ENCODE results near the gene IRX5.

Gene IRX5

GRCh38 chr16:54891346-54891745, 39.3 kb upstream of the IRX5 start:
- H3K4me3 ChIP-seq (ENCODE audit: low read depth, low read length) = no peak overlapping the region
- no peak for DNase-seq (ENCODE audit: low read depth)
- TF ChIP-seq, protein P1, sequence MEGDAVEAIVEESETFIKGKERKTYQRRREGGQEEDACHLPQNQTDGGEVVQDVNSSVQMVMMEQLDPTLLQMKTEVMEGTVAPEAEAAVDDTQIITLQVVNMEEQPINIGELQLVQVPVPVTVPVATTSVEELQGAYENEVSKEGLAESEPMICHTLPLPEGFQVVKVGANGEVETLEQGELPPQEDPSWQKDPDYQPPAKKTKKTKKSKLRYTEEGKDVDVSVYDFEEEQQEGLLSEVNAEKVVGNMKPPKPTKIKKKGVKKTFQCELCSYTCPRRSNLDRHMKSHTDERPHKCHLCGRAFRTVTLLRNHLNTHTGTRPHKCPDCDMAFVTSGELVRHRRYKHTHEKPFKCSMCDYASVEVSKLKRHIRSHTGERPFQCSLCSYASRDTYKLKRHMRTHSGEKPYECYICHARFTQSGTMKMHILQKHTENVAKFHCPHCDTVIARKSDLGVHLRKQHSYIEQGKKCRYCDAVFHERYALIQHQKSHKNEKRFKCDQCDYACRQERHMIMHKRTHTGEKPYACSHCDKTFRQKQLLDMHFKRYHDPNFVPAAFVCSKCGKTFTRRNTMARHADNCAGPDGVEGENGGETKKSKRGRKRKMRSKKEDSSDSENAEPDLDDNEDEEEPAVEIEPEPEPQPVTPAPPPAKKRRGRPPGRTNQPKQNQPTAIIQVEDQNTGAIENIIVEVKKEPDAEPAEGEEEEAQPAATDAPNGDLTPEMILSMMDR (IDR thresholded peaks at IDR 0.05; ENCODE audit: low read depth, low read length) = no peak
- TF ChIP-seq POLR2A (IDR thresholded peaks at IDR 0.05; ENCODE audit: extremely low read depth, insufficient read length) (no peak), MYC (IDR thresholded peaks at IDR 0.05; ENCODE audit: low read depth, low read length) (no peak)
- TF ChIP-seq, protein P2, sequence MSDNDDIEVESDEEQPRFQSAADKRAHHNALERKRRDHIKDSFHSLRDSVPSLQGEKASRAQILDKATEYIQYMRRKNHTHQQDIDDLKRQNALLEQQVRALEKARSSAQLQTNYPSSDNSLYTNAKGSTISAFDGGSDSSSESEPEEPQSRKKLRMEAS (IDR thresholded peaks at IDR 0.05; ENCODE audit: low read depth, low read length) = no peak

DNA sequence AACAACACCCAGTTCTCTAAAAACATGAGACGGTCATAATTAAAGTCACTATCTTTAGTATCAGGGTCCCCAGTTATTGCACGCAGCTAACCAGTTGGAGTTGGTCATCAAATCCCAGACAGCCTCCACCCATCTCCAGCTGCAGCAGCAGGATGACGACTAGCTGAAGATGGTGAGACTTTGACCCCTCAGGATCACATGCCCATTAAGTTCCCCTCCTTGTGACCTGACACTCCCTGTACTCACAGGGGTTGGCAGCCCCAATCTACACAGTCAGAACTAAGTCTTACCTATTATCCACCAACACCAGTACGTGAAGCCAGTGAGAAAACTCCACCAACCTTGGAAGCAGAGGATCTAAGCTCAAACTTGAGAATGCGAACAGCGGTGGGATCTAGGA, 37.7 kb upstream of the IRX5 start:
- no peak for TF ChIP-seq MYC (IDR thresholded peaks at IDR 0.05; ENCODE audit: low read depth, low read length)
- TF ChIP-seq, protein P2 (IDR thresholded peaks at IDR 0.05; ENCODE audit: low read depth, low read length) = no peak
- TF ChIP-seq POLR2A (IDR thresholded peaks at IDR 0.05; ENCODE audit: extremely low read depth, insufficient read length) = no peak
- TF ChIP-seq, protein P1 (IDR thresholded peaks at IDR 0.05; ENCODE audit: low read depth, low read length) = no peak
- DNase-seq (ENCODE audit: low read depth) = no peak
- no peak overlapping the region for H3K4me3 ChIP-seq (ENCODE audit: low read depth, low read length)

- TF ChIP-seq, protein P1 (IDR thresholded peaks at IDR 0.05; ENCODE audit: low read depth, low read length) = no peak
- TF ChIP-seq, protein P2 (IDR thresholded peaks at IDR 0.05; ENCODE audit: low read depth, low read length) = no peak
- TF ChIP-seq MYC (IDR thresholded peaks at IDR 0.05; ENCODE audit: low read depth, low read length) = no peak
- TF ChIP-seq POLR2A (IDR thresholded peaks at IDR 0.05; ENCODE audit: extremely low read depth, insufficient read length) = no peak
- no peak overlapping the region for H3K4me3 ChIP-seq (ENCODE audit: low read depth, low read length)
- DNase-seq (ENCODE audit: low read depth) = no peak
These were observed 32.7 kb upstream of the IRX5 start for GRCh38 chr16:54897930-54898329.

- DNase-seq (ENCODE audit: low read depth) = no peak
- TF ChIP-seq POLR2A (IDR thresholded peaks at IDR 0.05; ENCODE audit: extremely low read depth, insufficient read length) (no peak), MYC (IDR thresholded peaks at IDR 0.05; ENCODE audit: low read depth, low read length) (no peak)
- TF ChIP-seq, protein P2 (IDR thresholded peaks at IDR 0.05; ENCODE audit: low read depth, low read length) = no peak
- TF ChIP-seq, protein P1 (IDR thresholded peaks at IDR 0.05; ENCODE audit: low read depth, low read length) = no peak
- no peak overlapping the region for H3K4me3 ChIP-seq (ENCODE audit: low read depth, low read length)
These were observed 29.1 kb upstream of the IRX5 start for GRCh38 chr16:54901606-54902005.

GRCh38 chr16:54903047-54903446, 27.6 kb upstream of the IRX5 start:
- H3K4me3 ChIP-seq (ENCODE audit: low read depth, low read length) = no peak overlapping the region
- TF ChIP-seq, protein P1 (IDR thresholded peaks at IDR 0.05; ENCODE audit: low read depth, low read length) = no peak
- TF ChIP-seq POLR2A (IDR thresholded peaks at IDR 0.05; ENCODE audit: extremely low read depth, insufficient read length) (no peak), MYC (IDR thresholded peaks at IDR 0.05; ENCODE audit: low read depth, low read length) (no peak)
- DNase-seq (ENCODE audit: low read depth) = no peak

GRCh38 chr16:54911079-54911478, 19.6 kb upstream of the IRX5 start:
- no peak overlapping the region for H3K4me3 ChIP-seq (ENCODE audit: low read depth, low read length)
- TF ChIP-seq, protein P2 (IDR thresholded peaks at IDR 0.05; ENCODE audit: low read depth, low read length) = no peak
- no peak for TF ChIP-seq MYC (IDR thresholded peaks at IDR 0.05; ENCODE audit: low read depth, low read length)
- TF ChIP-seq, protein P1 (IDR thresholded peaks at IDR 0.05; ENCODE audit: low read depth, low read length) = no peak
- TF ChIP-seq POLR2A (IDR thresholded peaks at IDR 0.05; ENCODE audit: extremely low read depth, insufficient read length) = no peak
- no peak for DNase-seq (ENCODE audit: low read depth)

Measured in NB4 (cell line).